HEK293 (cell line): ENCODE results near the gene ADIPOR1.

Experiments used
- CTCF ChIA-PET: fragments of 350-600 bp; formaldehyde crosslinking; extraction: SDS; loops from one replicate; lab custom pipeline; 2021; ENCODE audit warnings: antibody characterized with exemption; lab: Yijun Ruan, JAX
- POLR2A ChIA-PET: fragments of 300-600 bp; formaldehyde crosslinking; extraction: SDS; loops from one replicate; lab custom pipeline; 2020; ENCODE audit warnings: antibody characterized with exemption, inconsistent platforms; lab: Yijun Ruan, JAX
- H3K27ac ChIP-seq: fragments of 200-500 bp; sonication (Bioruptor generic); 2 replicates; pipeline ENCODE4 v1.5.1; 2014; ENCODE audit warnings: low read depth, low read length, control low read depth, inconsistent platforms; ENCODE audit errors: extremely low read depth
- H3K36me3 ChIP-seq, 2 experiments: fragments of 200-500 bp in 1 of 2; sonication (Bioruptor generic) in 1 of 2; 1 replicate in 1 of 2; 2 replicates in 1 of 2; pipeline ENCODE4 v1.5.1; 2014 to 2017; ENCODE audit warnings: inconsistent platforms in 2 of 2, low read length in 2 of 2; ENCODE audit not compliant: control insufficient read depth in 2 of 2, insufficient read depth in 1 of 2
- H3K4me1 ChIP-seq: fragments of 200-500 bp; sonication (Bioruptor generic); 2 replicates; pipeline ENCODE4 v1.5.1; 2014; ENCODE audit warnings: mild to moderate bottlenecking, low read length, inconsistent platforms; ENCODE audit not compliant: control insufficient read depth, insufficient read depth
- H3K4me3 ChIP-seq: 2 replicates; pipeline ENCODE4 v1.5.1; 2011; ENCODE audit warnings: low read depth, mild to moderate bottlenecking, control low read depth, low read length, moderate library complexity
- H3K9me3 ChIP-seq: fragments of 200-500 bp; sonication (Bioruptor generic); 2 replicates; pipeline ENCODE4 v1.5.1; 2014; ENCODE audit warnings: low read depth, low read length, inconsistent platforms; ENCODE audit not compliant: control insufficient read depth, insufficient read depth
- GLIS1 ChIP-seq: fragments of 450-650 bp; formaldehyde crosslinking; IDR thresholded peaks from 2 replicates; pipeline ENCODE4 v1.5.1; 2016; ENCODE audit warnings: missing biosample characterization, missing genetic modification characterization
- YY1 ChIP-seq: fragments of 450-650 bp; formaldehyde crosslinking; IDR thresholded peaks from 2 replicates; pipeline ENCODE4 v1.5.1; 2018; ENCODE audit warnings: missing biosample characterization, missing genetic modification characterization
- ZNF121 ChIP-seq: fragments of 450-650 bp; formaldehyde crosslinking; IDR thresholded peaks from 2 replicates; pipeline ENCODE4 v1.5.1; 2016; ENCODE audit warnings: missing biosample characterization, missing genetic modification characterization
- ZNF138 ChIP-seq: fragments of 450-650 bp; formaldehyde crosslinking; IDR thresholded peaks from 2 replicates; pipeline ENCODE4 v1.5.1; 2016; ENCODE audit warnings: missing biosample characterization, missing genetic modification characterization, borderline replicate concordance
- ZNF148 ChIP-seq: fragments of 450-650 bp; formaldehyde crosslinking; IDR thresholded peaks from 2 replicates; pipeline ENCODE4 v1.5.0; 2017; ENCODE audit warnings: missing biosample characterization, missing genetic modification characterization, borderline replicate concordance
- ZNF184 ChIP-seq: fragments of 450-650 bp; IDR thresholded peaks from 2 replicates; pipeline ENCODE4 v1.5.1; 2018; ENCODE audit warnings: missing biosample characterization, mild to moderate bottlenecking, missing genetic modification characterization
- ZNF248 ChIP-seq: fragments of 450-650 bp; formaldehyde crosslinking; IDR thresholded peaks from 2 replicates; pipeline ENCODE4 v1.5.1; 2017; ENCODE audit warnings: missing biosample characterization, missing genetic modification characterization
- ZNF266 ChIP-seq: fragments of 450-650 bp; formaldehyde crosslinking; IDR thresholded peaks from 2 replicates; pipeline ENCODE4 v1.5.1; 2016; ENCODE audit warnings: missing biosample characterization, missing genetic modification characterization, low read depth
- ZNF335 ChIP-seq: fragments of 450-650 bp; formaldehyde crosslinking; conservative IDR thresholded peaks from 2 replicates; pipeline ENCODE4 v1.5.1; 2016; ENCODE audit warnings: missing biosample characterization, missing genetic modification characterization
- ZNF394 ChIP-seq: fragments of 450-650 bp; formaldehyde crosslinking; IDR thresholded peaks from 2 replicates; pipeline ENCODE4 v1.5.1; 2016; ENCODE audit warnings: missing biosample characterization, missing genetic modification characterization, mild to moderate bottlenecking, moderate library complexity, borderline replicate concordance
- ZNF433 ChIP-seq: fragments of 450-650 bp; formaldehyde crosslinking; IDR thresholded peaks from 2 replicates; pipeline ENCODE4 v1.5.1; 2016; ENCODE audit warnings: missing biosample characterization, missing genetic modification characterization, low read depth
- ZNF510 ChIP-seq: fragments of 450-650 bp; formaldehyde crosslinking; IDR thresholded peaks from 2 replicates; pipeline ENCODE4 v1.5.1; 2018; ENCODE audit warnings: mild to moderate bottlenecking, missing genetic modification characterization, missing biosample characterization; ENCODE audit not compliant: insufficient replicate concordance
- ZNF596 ChIP-seq: fragments of 450-650 bp; IDR thresholded peaks from 2 replicates; pipeline ENCODE4 v1.5.0; 2018; ENCODE audit warnings: missing biosample characterization, mild to moderate bottlenecking, missing genetic modification characterization, moderate library complexity
- ZNF654 ChIP-seq: fragments of 450-650 bp; formaldehyde crosslinking; IDR thresholded peaks from 2 replicates; pipeline ENCODE4 v1.5.1; 2016; ENCODE audit warnings: low read depth, missing biosample characterization, missing genetic modification characterization
- ZNF658 ChIP-seq: fragments of 450-650 bp; formaldehyde crosslinking; IDR thresholded peaks from 2 replicates; pipeline ENCODE4; 2016; ENCODE audit warnings: missing biosample characterization, missing genetic modification characterization
- ZNF76 ChIP-seq: fragments of 450-650 bp; formaldehyde crosslinking; IDR thresholded peaks from 2 replicates; pipeline ENCODE4; 2016; ENCODE audit warnings: low read depth, missing biosample characterization, missing genetic modification characterization, borderline replicate concordance
- ZNF768 ChIP-seq: fragments of 450-650 bp; formaldehyde crosslinking; IDR thresholded peaks from 2 replicates; pipeline ENCODE4 v1.5.1; 2018; ENCODE audit warnings: missing biosample characterization, mild to moderate bottlenecking, missing genetic modification characterization
- ZSCAN23 ChIP-seq: fragments of 450-650 bp; formaldehyde crosslinking; IDR thresholded peaks from 2 replicates; pipeline ENCODE4 v1.5.1; 2016; ENCODE audit warnings: missing biosample characterization, missing genetic modification characterization
- ZXDB ChIP-seq: fragments of 450-650 bp; formaldehyde crosslinking; IDR thresholded peaks from 2 replicates; pipeline ENCODE4 v1.5.1; 2016; ENCODE audit warnings: missing biosample characterization, missing genetic modification characterization
- TF ChIP-seq, protein P1 (sequence below): IDR thresholded peaks from 2 replicates; pipeline ENCODE4 v1.6.1; 2011; ENCODE audit warnings: mild to moderate bottlenecking, low read depth, low read length, borderline replicate concordance
- TF ChIP-seq, protein P2 (sequence below): fragments of 450-650 bp; formaldehyde crosslinking; IDR thresholded peaks from 2 replicates; pipeline ENCODE4 v1.5.1; 2016; ENCODE audit warnings: missing biosample characterization, missing genetic modification characterization

The ADIPOR1 gene

GRCh38 chr1:202976633-202977032 is 18.5 kb upstream of the ADIPOR1 start:
- Histone ChIP-seq H3K36me3 (no peaks in the 10 kb centered on the region), H3K4me1 (no peaks in the 10 kb centered on the region), H3K4me3 (no peak overlapping the region), H3K9me3 (no peaks in the 10 kb centered on the region), H3K27ac (no peak overlapping the region)
- POLR2A ChIA-PET: no interaction called here
- TF ChIP-seq ZNF76 (tag by site-specific recombination) (no peak), ZNF394 (tag by site-specific recombination) (no peak)
- CTCF ChIA-PET: no interaction called here

GRCh38 chr1:202974856-202975255 is 16.7 kb upstream of the ADIPOR1 start:
- Histone ChIP-seq H3K36me3 (no peaks in the 10 kb centered on the region), H3K9me3 (no peaks in the 10 kb centered on the region), H3K4me1 (no peaks in the 10 kb centered on the region), H3K27ac (no peak overlapping the region), H3K4me3 (no peak overlapping the region)
- no peak for TF ChIP-seq ZNF335 (tag by site-specific recombination)
- no peak for TF ChIP-seq ZNF148 (tag by site-specific recombination)
- no peak for TF ChIP-seq YY1 (tag by site-specific recombination)
- TF ChIP-seq ZNF510 (tag by site-specific recombination): no peak
- TF ChIP-seq ZNF248: no peak
- no peak for TF ChIP-seq ZNF654
- TF ChIP-seq ZSCAN23 (tag by site-specific recombination): no peak
- TF ChIP-seq ZNF266 (tag by site-specific recombination): no peak
- TF ChIP-seq, protein P1, sequence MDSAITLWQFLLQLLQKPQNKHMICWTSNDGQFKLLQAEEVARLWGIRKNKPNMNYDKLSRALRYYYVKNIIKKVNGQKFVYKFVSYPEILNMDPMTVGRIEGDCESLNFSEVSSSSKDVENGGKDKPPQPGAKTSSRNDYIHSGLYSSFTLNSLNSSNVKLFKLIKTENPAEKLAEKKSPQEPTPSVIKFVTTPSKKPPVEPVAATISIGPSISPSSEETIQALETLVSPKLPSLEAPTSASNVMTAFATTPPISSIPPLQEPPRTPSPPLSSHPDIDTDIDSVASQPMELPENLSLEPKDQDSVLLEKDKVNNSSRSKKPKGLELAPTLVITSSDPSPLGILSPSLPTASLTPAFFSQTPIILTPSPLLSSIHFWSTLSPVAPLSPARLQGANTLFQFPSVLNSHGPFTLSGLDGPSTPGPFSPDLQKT: no peak
- TF ChIP-seq ZNF184 (tag by site-specific recombination): no peak
- TF ChIP-seq ZNF121 (tag by site-specific recombination): no peak
- no peak for TF ChIP-seq ZNF768
- no peak for TF ChIP-seq ZXDB (tag by site-specific recombination)
- no peak for TF ChIP-seq ZNF658
- POLR2A ChIA-PET: no interaction called here
- CTCF ChIA-PET: interaction anchor here (2.0 to 5.1 kb wide), 2 partner anchors 17 to 24 kb away, joined by 5 to 30 read pairs; no protein-coding TSS in a partner anchor

- Histone ChIP-seq H3K27ac (no peak overlapping the region), H3K36me3 (no peaks in the 10 kb centered on the region), H3K4me1 (0 out of 2 replicates have a peak, but pooled peaks cover 2% of the 10 kb centered on the region), H3K9me3 (no peaks in the 10 kb centered on the region)
- ChIA-PET CTCF (interaction anchor here (0.6 to 5.1 kb wide), 2 partner anchors 27 to 1823 kb away, joined by 5 to 30 read pairs; no protein-coding TSS in a partner anchor), POLR2A (interaction anchor here (0.6 to 2.3 kb wide), 2 partner anchors 35 to 334 kb away, joined by 3 to 5 read pairs; partner anchors contain the start of gene TMEM183A)
- TF ChIP-seq ZNF138 (tag by site-specific recombination): no peak
- no peak for TF ChIP-seq ZNF596 (tag by site-specific recombination)
- no peak for TF ChIP-seq GLIS1 (tag by site-specific recombination)
- TF ChIP-seq, protein P2, sequence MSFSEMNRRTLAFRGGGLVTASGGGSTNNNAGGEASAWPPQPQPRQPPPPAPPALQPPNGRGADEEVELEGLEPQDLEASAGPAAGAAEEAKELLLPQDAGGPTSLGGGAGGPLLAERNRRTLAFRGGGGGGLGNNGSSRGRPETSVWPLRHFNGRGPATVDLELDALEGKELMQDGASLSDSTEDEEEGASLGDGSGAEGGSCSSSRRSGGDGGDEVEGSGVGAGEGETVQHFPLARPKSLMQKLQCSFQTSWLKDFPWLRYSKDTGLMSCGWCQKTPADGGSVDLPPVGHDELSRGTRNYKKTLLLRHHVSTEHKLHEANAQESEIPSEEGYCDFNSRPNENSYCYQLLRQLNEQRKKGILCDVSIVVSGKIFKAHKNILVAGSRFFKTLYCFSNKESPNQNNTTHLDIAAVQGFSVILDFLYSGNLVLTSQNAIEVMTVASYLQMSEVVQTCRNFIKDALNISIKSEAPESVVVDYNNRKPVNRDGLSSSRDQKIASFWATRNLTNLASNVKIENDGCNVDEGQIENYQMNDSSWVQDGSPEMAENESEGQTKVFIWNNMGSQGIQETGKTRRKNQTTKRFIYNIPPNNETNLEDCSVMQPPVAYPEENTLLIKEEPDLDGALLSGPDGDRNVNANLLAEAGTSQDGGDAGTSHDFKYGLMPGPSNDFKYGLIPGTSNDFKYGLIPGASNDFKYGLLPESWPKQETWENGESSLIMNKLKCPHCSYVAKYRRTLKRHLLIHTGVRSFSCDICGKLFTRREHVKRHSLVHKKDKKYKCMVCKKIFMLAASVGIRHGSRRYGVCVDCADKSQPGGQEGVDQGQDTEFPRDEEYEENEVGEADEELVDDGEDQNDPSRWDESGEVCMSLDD (tag by site-specific recombination): no peak
- no peak for TF ChIP-seq ZNF433
- TF ChIP-seq, all 188 proteins: peak for 0
- no peak overlapping the region for H3K4me3 ChIP-seq
Observed at GRCh38 chr1:202972046-202972445, 13.9 kb upstream of the ADIPOR1 start.
